HG02798 (cell line): ENCODE measurements around the gene GNAS.
"Not testable (repeated sequence)": the region's sequence is repeated elsewhere in the genome, so short reads cannot be mapped to it uniquely, and the experiment has no call there.

Experiments
- ATAC-seq: cut with Tn5 transposase; IDR thresholded peaks from one replicate; pipeline ENCODE4 v1.9.1; 2021; ENCODE audit warnings: mild to moderate bottlenecking; ENCODE audit not compliant: unreplicated experiment, poor library complexity

The GNAS gene

DNA sequence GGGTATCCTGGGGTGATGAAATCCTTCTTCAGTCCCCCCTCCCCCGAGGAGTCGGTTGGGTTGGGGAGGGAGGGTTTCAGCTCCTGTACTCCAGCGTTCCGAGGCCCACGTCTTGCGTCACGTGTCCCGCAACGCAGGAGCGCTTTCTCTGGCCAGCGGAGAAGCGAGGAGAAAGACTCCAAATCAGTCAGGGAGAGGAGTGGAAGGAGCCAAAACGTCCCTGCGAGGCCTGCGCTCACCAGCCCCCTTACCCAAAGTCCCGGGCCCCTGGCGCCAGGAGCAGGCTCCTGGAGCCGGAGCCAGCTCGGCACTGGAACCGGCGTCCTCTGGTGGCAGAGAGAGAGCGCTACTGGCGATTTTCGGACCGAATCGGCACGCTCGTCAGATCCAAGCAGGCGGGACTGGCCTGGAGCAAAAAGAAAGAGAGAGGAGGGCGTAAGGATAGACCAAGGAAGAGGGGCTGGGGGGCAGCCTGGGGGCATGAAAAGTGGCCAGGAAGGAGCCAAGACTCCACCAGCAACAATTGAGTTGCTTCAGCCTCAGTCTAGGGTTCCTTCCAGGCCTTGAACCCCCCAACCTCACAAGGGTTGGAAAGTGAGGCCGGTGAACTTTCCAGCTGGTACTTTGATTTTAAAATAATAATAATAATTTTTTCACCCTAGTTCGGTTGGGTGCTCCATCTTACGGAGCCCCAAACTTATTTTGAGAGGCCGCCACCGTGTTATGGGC is at the start of gene GNAS:
TSS of gene GNAS (plus strand) at position 174 of the 729 bp plus-strand sequence.
- ATAC-seq, result no peak

DNA sequence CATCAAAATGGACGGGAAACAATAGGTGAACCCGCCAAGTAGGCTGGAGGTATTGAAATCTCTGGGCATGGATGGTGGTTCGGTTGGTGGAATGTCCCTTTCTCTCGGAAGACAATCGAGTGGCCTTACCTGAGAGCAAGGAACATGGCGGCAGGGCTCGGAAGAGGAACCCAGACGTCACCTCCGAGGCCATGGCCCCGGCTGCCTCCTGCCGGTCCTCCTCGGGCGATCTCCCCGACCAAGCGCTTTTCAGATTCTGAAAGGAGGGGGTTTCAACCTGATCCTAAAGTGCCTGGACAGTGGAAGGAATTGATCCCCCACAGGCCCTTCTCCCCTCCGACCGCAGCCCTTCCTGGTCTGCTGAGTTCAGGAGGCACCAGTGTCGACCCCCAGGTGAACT is 49.0 kb upstream of the GNAS start:
- ATAC-seq, result no peak

DNA sequence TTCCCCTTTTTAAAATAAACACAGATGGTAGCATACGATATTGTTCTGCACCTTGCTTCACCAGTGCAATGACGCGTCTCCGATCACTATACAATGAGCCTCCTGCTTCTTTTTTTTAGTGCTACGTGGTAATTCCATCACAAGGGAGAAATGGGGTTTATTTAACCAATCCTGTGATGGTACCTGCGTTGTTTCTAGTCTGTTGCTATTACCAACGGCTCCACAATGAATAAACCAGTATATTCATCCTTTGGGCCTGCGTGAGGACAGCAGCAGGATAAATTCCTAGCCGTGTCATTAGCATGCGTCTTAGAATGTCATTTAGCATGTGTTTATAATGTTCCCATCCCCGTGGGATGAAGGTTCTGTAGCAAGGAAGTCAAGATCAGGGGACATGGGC is 44.7 kb upstream of the GNAS start:
- no peak for ATAC-seq

DNA sequence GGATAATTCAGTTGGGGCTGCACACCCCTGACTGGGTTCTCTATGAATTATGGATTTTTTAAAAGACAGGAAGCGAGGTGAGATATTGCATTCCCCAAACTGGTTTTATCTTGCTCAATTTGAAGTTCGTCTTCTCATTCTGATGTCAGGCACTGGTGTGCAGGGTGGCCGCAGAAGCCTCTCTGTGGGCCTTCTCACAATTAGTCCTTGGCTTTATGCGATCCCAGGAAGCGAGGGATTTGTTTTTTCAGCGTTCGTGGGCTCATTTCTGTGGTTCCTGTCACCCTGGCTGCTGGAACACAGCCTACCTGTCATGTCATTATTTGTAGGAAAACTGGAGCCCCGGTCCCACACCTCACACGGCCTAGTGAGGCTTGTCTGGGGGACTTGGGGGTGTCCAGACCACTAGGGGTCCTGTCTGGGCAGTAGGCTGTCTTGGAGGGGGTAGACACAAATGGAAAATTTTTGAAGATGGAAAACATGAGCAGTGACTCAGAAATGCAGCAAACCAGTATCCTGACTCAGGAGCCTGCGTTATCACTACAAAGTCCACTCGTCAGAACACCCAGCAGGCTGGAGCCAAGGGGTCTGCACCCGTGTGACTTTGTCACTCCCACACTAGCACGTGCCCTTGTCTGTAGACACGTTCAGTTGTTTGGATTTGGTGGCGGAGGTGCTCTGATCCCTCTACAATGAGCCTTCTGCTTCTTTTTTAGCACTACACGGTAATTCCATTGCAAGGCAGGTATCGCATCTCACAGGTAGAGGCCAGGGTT is 44.1 kb upstream of the GNAS start:
- no peak for ATAC-seq

DNA sequence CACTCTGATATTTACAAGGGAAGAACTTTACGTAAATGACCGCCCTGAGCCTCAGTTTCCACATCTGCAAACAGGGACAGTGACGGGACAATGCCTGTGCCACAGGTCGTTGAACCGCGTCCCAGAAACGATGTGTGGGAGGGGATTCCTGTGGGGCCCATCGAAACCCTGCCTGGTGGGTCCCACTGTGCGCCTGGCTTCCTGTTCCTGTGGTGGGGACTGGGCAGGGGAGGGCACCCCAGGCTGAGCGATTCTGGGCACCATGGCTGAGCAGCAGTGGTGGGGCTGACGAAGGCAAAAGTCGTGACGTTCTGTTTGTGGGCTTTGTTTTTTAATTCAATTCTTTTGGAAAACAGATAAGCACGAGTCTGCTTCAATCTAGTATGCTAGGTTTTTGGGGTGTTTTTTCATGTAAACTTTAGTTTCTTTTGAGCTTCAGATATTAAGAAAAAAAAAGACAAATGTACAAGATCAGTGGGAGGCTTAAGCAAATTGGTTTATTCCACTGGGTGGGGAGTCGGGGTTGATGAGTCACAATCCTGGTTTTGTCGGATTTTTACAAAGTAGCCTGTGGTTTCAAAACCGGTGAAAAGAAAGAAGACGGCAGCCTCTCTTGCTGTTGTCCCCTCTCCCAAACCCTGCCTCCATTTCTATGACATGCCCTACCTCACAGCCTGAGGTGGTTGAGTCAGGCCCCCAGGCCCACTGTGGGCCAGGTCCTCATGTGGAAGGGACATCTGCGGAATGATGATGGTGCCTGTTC is 42.2 kb upstream of the GNAS start:
- no peak for ATAC-seq

DNA sequence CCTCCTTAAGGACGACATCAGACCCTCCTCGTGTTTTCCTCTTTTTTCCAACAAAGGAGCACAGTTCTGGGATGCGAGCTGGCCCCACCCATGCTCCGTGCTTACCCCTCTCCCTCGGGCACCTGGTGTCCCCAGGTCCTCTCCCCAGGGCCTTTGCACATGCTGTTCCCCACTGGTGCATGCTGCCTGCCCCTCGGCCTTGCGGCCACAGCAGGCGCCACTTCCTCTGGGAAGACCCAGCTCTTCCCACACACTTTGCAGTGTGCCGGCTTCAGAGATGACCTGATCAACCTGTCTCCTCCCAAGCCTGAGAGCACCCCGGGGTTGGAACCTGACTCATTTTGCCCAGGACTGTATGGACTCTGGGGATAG is 41.7 kb upstream of the GNAS start:
- ATAC-seq, result no peak

DNA sequence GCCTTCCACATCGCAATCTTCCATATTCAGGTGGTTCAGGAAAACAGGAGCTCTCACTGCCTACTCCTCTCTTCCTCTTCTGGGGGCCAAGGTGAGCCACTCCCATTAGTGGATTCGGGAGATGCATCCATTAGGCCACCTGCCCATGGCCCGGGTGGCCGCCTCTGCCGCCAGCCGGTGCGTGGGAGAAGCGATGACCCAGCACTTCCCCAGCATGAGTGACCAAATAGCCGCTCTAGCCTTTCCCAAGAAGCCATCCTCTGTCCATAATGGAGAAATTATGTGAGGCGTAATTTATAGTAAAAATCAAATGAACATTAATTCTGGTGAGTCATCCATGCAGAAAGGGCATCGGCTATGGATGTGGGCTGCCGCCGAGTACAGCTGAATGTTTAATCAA is 41.2 kb upstream of the GNAS start:
- ATAC-seq, result no peak

DNA sequence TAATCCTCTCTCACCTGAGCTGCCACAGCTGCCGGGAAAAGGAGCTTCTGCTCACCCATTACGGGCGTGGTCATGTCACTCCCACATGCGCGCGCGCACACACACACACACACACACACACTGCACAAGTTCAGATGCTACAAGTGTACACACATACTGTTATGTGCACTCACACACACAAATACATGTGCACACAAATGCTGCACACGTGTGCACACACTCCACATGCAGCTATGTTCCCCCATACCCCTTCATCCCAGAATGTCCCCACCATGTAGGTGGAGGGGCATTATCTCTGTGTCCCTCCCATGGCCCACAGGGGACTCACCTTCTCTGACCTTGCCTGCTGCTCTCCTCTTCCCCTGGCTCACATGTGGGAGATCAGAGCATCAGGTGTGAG is 39.1 kb upstream of the GNAS start:
- ATAC-seq, result no peak

DNA sequence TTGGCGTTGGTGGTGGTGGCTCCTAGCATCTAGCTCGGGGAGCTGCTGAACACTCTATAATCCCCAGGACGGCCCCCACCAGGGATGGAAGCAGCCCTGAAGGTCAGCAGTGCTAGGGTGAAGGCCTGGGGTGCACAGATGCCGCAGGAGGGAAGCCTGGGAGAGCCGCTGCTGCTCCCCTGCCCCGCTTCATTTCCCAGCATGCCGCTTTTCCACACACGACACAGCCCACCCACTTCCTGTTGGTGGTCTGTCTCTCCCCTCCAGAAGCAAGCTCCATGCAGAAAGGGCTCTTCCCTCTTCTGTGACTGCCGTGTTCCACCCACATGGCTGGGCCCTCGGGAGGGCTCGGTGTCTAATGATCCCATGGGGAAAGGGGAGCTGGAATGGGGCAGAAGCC is 37.1 kb upstream of the GNAS start:
- no peak for ATAC-seq

DNA sequence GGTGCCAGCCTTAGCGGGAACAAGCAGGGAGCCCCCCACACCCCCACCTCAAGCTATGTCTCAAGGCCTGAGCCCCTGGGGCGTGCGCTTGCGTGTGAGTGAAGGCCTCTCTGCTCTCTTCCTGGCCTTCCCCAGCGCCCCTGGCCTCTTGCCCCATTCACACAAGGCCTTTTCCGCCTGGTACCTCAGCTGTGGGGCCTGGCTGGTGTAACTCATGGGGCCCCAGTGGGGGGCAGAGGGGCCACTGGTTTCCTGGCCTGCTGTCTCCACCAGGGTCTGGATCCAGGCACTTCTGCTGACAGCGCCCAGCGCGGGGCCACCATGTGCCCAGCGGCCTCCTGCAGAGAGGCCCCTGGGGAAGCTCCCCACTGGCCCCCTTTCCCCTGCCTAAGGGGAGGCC is 36.5 kb upstream of the GNAS start:
- ATAC-seq, result no peak

DNA sequence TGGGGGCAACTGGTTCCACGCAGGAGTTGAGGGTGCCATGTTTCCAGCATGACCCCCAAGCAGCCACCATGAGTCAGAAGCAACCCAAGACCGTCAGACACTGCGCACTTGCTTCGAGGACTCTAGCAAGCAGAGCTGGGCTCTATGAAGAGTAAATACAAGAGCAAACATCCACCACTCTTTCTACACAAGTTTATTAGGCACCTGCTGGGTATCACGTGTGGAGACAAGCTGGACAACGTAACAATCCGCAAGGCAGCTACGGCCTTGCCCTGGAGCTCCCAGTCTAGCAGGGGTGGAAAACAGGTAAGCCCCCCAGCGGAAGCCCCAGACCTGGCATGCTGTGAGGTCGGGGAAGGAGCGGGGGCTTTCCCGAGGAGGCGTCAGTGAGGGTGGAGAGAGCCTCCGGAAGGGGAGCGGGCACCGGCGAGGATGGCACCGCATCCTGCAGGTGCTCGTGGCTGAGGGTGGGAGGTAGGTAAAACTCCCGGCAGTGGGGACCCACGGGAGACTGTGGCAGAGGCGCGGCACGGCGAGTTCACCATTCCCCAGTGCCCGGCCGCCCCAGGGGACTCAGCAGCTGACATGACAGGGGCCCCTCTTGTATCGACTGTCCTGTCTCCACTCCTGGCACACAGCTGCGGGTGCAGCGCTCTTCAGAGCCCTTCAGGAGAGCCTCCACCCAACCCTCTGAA is 35.4 kb upstream of the GNAS start:
- no peak for ATAC-seq

DNA sequence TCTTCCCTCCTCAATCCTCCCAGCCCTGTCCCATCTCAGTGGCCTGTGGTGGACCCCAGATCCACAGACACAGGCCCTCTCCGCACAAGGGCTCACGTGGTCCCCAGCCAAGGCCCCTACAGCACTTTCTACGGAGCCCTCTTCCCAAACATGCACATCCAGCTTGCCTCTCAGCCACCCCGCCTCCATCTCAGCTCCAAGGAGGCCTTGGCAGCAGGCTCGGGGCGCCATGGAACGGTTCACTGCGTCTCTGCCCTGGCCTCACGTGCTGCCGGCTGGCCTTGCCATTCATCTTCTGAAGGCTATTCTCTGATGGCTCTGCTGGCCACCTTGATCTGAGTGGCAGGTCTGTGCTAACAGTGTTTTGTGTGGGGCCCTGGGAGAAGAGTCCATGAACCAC is 34.8 kb upstream of the GNAS start:
- no peak for ATAC-seq

DNA sequence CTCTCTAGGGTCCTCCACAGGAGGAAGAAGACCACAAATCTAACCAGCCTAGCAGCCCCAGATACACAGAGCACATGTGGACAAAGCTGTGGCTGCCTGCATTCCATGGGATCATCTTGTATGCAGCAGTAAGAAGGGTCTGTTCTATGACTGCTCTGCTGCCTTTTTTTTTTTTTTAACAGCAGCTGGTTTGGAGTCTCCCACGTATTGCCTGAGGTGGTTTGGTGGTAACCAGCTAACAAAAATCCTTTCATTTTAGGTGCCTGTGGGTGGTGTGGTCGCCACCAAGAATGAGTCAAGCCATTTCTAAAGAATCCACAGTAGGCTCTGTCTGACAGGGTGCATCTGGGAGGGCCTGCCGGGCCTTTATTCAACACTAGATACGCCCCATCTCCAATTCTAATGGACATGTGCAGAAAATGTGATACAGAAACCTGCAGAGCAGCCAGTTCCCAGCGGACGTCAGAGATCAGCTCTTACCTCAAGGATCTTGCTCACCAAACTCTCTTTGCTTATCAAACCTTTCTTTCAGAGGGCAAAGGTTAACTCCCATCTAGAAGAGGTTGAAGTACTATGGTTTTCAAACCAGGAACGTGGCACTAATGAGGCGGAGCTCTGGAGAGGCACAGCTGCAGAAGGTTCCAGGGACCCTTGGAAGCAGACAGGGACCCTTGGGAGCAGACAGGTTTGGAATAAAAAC is 33.8 kb upstream of the GNAS start:
- ATAC-seq, result no peak

DNA sequence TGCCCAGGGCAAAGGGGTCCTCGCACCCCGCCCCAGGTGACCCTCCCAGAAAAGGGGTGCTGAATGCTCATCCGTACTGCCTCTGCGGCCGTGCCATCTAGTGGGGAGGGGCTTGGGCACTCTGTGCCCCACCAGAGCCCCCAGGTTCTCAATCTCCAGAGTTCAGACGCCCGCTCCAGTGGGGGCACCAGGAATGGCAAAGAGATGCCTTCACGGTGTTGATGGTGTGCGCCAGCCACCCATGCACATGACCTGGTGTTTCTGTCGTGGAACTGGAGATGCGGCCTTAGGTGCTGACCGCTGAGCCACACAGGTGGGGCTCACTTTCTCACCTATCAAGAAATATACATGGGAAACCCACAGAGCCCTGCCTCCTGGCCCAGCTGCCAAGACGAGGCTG is 32.6 kb upstream of the GNAS start:
- no peak for ATAC-seq

DNA sequence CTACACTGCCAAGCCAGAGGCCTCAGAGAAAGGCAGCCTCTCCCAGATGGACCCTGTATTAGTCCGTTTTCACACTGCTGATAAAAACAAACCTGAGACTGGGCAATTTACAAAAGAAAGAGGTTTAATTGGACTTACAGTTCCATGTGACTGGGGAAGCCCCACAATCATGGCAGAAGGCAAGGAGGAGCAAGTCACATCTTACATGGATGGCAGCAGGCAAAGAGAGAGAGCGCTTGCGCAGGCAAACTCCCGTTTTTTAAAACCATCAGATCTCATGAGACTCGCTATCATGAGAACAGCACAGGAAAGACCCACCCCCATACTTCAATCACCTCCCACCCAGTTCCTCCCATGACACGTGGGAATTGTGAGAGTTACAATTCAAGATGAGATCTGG is 32.0 kb upstream of the GNAS start:
- ATAC-seq, result not testable (repeated sequence)

DNA sequence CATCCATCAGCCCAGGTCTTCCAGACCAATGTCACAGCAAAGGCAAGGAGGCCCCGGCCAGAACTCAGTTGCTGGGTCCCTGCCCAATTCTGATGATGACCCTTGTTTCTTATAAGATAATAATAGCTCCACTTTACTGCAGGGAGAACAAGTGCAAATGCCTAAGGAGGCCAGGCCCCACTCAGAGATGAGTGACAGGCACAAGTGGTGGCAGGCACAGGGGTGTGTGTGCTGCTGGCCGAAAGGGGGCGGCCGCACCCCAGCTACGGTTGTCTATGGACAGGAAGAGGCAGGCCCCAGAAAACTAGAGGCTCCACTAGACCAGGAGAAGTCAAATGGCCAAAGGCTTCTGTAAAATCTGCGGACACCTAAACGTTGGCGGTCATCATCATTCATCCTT is 30.4 kb upstream of the GNAS start:
- ATAC-seq, result no peak

DNA sequence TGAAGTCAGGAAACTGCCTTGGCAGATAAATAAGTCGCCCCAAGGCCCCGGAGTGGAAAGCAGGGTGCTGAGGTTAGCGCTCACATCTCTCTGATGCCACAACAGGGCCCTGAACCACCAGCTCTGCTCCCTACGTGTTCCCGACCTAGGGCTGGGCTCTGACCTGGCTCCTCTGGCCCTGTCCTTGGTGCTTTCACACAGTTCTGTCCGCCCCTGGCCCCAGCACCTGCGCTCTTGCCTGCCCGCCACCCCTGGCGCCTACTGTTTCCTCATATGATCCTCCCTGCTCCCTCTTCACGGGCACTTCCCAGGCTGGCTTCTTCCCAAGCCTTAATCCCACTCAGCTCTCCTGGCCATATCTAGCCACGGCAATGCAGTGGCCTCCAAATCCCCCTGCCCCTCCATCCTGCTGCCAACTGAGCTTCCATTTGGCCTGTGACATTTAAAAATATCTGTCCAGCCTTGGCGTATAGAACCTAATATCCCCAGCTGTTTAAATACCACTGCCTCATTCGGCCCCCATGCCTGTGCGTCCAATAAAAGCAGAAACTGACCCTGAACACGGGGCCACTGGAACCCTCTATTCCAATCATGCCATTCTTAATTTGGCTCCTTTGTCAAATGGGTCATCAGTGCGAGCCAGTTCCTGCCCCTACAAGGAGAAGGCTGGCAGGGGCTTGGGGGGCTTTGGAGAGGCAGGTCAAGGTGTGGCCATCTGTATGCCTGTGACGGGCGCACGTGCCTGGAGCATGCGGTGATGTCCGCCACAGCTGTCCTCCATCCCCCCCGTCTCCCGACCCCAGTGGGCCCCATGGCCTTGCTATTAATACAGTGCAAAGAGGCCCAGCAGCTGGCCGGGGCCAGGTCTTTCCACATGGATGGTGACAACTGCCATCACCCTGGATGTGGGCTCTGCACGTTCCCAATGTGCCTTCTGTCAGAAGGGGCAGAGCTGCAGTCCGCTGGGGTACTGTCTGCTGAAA is 29.5 kb upstream of the GNAS start:
- no peak for ATAC-seq

DNA sequence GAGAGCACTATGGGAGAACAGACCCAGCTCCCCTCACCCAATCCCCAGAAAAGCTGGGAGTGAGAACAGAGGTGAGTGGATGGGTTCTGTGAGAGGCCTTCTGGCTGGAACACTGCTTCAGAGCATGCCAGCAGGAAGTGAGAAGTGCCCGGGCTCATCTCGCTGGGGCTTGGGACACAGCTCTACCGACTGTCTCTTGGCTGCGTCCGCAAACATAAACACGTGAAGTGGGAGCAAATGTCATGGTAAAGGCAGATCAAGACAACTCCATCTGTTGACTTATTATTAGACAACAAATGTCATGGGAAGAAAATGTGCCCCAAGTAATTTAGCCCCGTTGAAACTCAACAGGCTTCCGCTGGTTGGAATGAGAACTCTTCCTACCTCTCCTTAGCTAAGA is 27.7 kb upstream of the GNAS start:
- ATAC-seq, result no peak

DNA sequence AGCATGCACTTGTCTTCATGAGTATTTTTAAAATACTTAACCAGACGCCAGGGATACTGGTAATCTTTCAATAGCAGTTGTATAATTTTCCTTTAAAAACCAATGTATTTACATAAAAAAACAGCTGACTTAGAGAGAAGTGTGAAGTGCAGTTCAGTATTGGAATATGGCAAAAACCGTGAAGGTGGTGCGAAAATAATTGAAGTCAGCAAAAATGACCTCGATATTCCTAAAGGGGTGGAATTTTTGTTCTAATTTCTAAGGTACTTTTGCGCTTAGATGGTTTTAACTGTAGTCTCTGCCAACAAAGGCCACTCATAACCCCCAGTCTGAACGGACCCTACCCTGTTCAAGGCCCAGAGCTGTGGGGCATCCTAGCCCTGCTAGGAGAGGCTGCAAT is 27.1 kb upstream of the GNAS start:
- ATAC-seq, result no peak
